Placental epithelial cell (primary cell): ENCODE measurements around the gene RIMS4. TPM values are rescaled to one million over a fixed set of nuclear protein-coding genes. Genes with fewer than 3 reads are reported as not detected.

Experiments
- total RNA-seq: library from RNA; depleted of rRNA; stranded (reverse); fragments of >200 nt; gene quantifications from 2 replicates; pipeline ENCODE4 v1.2.3, GENCODE V29; 2012

RIMS4 gene
- under 0.01 TPM in 1 of 2 replicates, not detected in the other for total RNA-seq

GRCh38 chr20:44810391-44811149 lies at the start of gene RIMS4:
Gene RIMS4, minus strand, starts transcription at chr20:44810546. Its CDS starts 275 bp downstream, at chr20:44810271.

GRCh38 chr20:44745598-44746366 lies 64.6 kb downstream of the RIMS4 start, which contains the start of gene KCNK15:
Gene KCNK15, plus strand, starts transcription at chr20:44745865. Its CDS starts 46 bp downstream, at chr20:44745911.

GRCh38 chr20:44714701-44715498 lies 95.4 kb downstream of the RIMS4 start, which contains the start of gene CCN5:
Gene CCN5, plus strand, starts transcription at chr20:44715369. Its CDS starts 22 bp downstream, at chr20:44715391.

Other genes starting within 250 kb of the RIMS4 start
- gene PKIG, start 228.0 kb downstream of the RIMS4 start, total RNA-seq, result 16.4 and 17.3 TPM in 2 replicates
- gene ADA, start 158.8 kb downstream of the RIMS4 start, total RNA-seq, result 2.4 and 2.9 TPM in 2 replicates
- gene CCN5, start 95.2 kb downstream of the RIMS4 start, total RNA-seq, result 0.54 and 2.4 TPM in 2 replicates
- gene KCNK15, start 64.7 kb downstream of the RIMS4 start, total RNA-seq, result not detected in 2 replicates
- gene YWHAB, start 75.2 kb upstream of the RIMS4 start, total RNA-seq, result 74.2 and 153 TPM in 2 replicates
- 12.9 and 20.4 TPM in 2 replicates for gene PABPC1L, start 99.5 kb upstream of the RIMS4 start, total RNA-seq
- gene TOMM34, start 149.9 kb upstream of the RIMS4 start, total RNA-seq, result 11.8 and 24.8 TPM in 2 replicates
- 13.7 and 20.6 TPM in 2 replicates for gene STK4, start 156.0 kb upstream of the RIMS4 start, total RNA-seq